Measurements from ENCODE around the gene SLC27A3. TPM values are rescaled to one million over a fixed set of nuclear protein-coding genes. Genes with fewer than 3 reads are reported as not detected.
"Not testable (repeated sequence)": the region's sequence is repeated elsewhere in the genome, so short reads cannot be mapped to it uniquely, and the experiment has no call there.

Gene SLC27A3
- total RNA-seq, 2 experiments from 2014 or later = 38.9 to 44.0 TPM

GRCh38 chr1:153748903-153749302, 26.3 kb upstream of the SLC27A3 start:
- Mint-ChIP-seq H3K27me3 (no peaks in the 10 kb centered on the region), H3K27ac (peak overlapping the region; percentile 54), H3K4me1 (peaks cover 6% of the 10 kb centered on the region), H3K9me3 (no peaks in the 10 kb centered on the region), H3K4me3 (no peak overlapping the region), H3K36me3 (peaks cover 19% of the 10 kb centered on the region)
- DNase-seq (no peak), ATAC-seq (ENCODE audit: low read depth) (no peak)
- POLR2A ChIA-PET = no interaction called here

- Mint-ChIP-seq H3K4me1 (peaks cover 6% of the 10 kb centered on the region), H3K27ac (peak overlapping the region; percentile 6), H3K27me3 (no peaks in the 10 kb centered on the region), H3K36me3 (peaks cover 19% of the 10 kb centered on the region), H3K9me3 (no peaks in the 10 kb centered on the region), H3K4me3 (no peak overlapping the region)
- POLR2A ChIA-PET = no interaction called here
- peak; percentile 76 for DNase-seq
- peak; percentile 99 for ATAC-seq (ENCODE audit: low read depth)
Measured at GRCh38 chr1:153749408-153750005, 25.7 kb upstream of the SLC27A3 start.

GRCh38 chr1:153750026-153750995, 24.9 kb upstream of the SLC27A3 start:
- peaks cover 19% of the 10 kb centered on the region for H3K36me3 Mint-ChIP-seq

GRCh38 chr1:153752072-153752471, 23.1 kb upstream of the SLC27A3 start:
- no peak for ATAC-seq (ENCODE audit: low read depth)
- POLR2A ChIA-PET = no interaction called here
- Mint-ChIP-seq H3K4me1 (peaks cover 6% of the 10 kb centered on the region), H3K4me3 (no peak overlapping the region), H3K36me3 (peaks cover 19% of the 10 kb centered on the region), H3K27ac (no peak overlapping the region), H3K9me3 (no peaks in the 10 kb centered on the region), H3K27me3 (no peaks in the 10 kb centered on the region)
- no peak for DNase-seq

More at GRCh38 chr1:153750026-153750995, 24.9 kb upstream of the SLC27A3 start:
- Mint-ChIP-seq H3K27me3 (no peaks in the 10 kb centered on the region), H3K9me3 (no peaks in the 10 kb centered on the region), H3K4me1 (peaks cover 6% of the 10 kb centered on the region), H3K27ac (no peak overlapping the region), H3K4me3 (no peak overlapping the region)
- no peak for ATAC-seq (ENCODE audit: low read depth)
- POLR2A ChIA-PET = no interaction called here
- DNase-seq = no peak

DNA sequence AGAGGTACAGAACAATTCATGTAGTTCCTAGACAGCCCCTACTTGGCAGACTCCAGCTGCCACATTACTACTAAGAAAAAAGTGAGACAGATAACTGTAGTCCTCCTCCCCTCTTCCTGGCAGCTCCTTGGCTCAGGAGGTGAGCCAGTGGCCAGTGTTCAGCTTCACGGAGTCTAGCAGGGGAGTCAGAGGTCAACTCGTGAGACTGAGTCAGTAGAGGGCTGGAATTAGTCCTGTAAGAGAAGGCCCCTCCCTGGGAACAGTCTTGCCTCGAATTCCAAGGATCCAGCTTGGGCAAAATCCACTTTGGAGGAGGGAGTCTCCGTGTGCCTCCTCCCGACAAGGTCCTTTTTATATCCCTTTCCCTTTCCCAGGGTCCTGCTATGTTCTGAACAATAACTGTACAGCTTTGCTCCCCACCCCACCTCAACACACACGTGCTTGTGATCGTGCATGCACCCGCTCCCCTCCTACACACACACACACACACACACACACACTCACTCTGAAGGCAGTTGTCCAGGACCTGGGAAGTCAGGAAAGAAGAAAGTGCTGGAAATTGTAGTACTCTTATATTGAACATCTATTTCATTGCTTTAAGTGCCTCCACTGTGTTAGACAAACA, 22.5 kb upstream of the SLC27A3 start:
- ATAC-seq (ENCODE audit: low read depth) = no peak
- no peaks in the 10 kb centered on the region for H3K9me3 Mint-ChIP-seq
- DNase-seq = no peak
- no peaks in the 10 kb centered on the region for H3K27me3 Mint-ChIP-seq
- peaks cover 6% of the 10 kb centered on the region for H3K4me1 Mint-ChIP-seq
- POLR2A ChIA-PET = no interaction called here
- H3K27ac Mint-ChIP-seq = peak overlapping the region; percentile 52
- H3K4me3 Mint-ChIP-seq = no peak overlapping the region
- peaks cover 20% of the 10 kb centered on the region for H3K36me3 Mint-ChIP-seq

DNA sequence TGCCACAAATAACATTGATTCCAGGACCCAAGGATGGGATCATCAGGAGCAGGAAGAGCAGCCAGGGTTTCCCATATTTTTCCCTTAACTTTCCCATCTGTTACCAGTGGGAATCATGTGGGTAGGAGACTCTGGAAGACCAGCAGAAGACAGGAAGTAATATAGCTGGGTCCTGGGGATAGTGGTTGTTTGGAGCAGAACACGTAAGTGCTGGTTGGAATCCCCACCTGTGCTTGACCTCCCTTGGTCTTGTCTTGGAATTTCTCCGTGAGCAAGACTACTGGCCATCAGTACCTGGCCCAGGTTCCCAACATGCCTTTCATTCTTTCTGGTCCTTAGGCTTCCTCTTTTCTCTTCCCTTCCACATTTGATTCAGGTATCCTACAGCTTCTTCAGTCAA, 20.9 kb upstream of the SLC27A3 start:
- Mint-ChIP-seq H3K4me3 (no peak overlapping the region), H3K27ac (no peak overlapping the region), H3K36me3 (peaks cover 14% of the 10 kb centered on the region), H3K4me1 (peaks cover 5% of the 10 kb centered on the region), H3K9me3 (no peaks in the 10 kb centered on the region), H3K27me3 (no peaks in the 10 kb centered on the region)
- DNase-seq = no peak
- ATAC-seq (ENCODE audit: low read depth) = no peak
- POLR2A ChIA-PET = no interaction called here

DNA sequence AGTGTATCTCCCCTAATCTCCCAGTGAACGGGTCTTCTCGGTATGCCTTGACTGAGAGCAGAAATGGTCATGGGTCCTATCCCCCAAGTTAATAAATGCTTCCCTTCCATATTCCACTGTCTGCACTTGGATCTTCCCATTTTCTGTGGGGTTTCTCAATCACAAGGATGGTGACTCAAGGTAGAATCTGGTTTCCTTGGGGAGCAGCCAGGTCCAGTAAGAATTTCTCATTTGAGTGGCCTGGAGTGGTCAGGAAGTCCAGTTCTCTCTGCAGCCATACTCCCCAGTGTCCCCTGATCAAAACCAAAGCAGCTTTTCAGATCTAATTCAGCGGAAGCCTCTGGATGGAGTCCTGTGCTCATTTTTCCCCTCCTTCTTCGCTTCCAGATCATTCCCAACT, 14.8 kb upstream of the SLC27A3 start:
- ATAC-seq (ENCODE audit: low read depth) = no peak
- H3K9me3 Mint-ChIP-seq = no peaks in the 10 kb centered on the region
- no peaks in the 10 kb centered on the region for H3K27me3 Mint-ChIP-seq
- DNase-seq = no peak
- no peak overlapping the region for H3K27ac Mint-ChIP-seq
- no peaks in the 10 kb centered on the region for H3K4me1 Mint-ChIP-seq
- POLR2A ChIA-PET = no interaction called here
- no peak overlapping the region for H3K4me3 Mint-ChIP-seq
- H3K36me3 Mint-ChIP-seq = peaks cover 12% of the 10 kb centered on the region

- Mint-ChIP-seq H3K4me1 (no peaks in the 10 kb centered on the region), H3K27ac (no peak overlapping the region), H3K36me3 (peaks cover 22% of the 10 kb centered on the region), H3K4me3 (no peak overlapping the region), H3K27me3 (no peaks in the 10 kb centered on the region), H3K9me3 (no peaks in the 10 kb centered on the region)
- no peak for DNase-seq
- POLR2A ChIA-PET = interaction anchor here (0.8 to 1.3 kb wide), 2 partner anchors 12 to 130 kb away, joined by 3 to 4 read pairs; partner anchors contain the start of gene CHTOP
- ATAC-seq (ENCODE audit: low read depth) = no peak
Measured at GRCh38 chr1:153763365-153764225, 11.6 kb upstream of the SLC27A3 start.

- no peaks in the 10 kb centered on the region for H3K4me1 Mint-ChIP-seq
- no peaks in the 10 kb centered on the region for H3K9me3 Mint-ChIP-seq
- POLR2A ChIA-PET = interaction anchor here (1.3 kb wide), 1 partner anchor 12 kb away, joined by 4 read pairs; no protein-coding TSS in a partner anchor
- H3K4me3 Mint-ChIP-seq = no peak overlapping the region
- H3K27me3 Mint-ChIP-seq = no peaks in the 10 kb centered on the region
- no peak overlapping the region for H3K27ac Mint-ChIP-seq
- no peak for ATAC-seq (ENCODE audit: low read depth)
- H3K36me3 Mint-ChIP-seq = peaks cover 22% of the 10 kb centered on the region
- no peak for DNase-seq
Measured at GRCh38 chr1:153764310-153764709, 10.9 kb upstream of the SLC27A3 start.

DNA sequence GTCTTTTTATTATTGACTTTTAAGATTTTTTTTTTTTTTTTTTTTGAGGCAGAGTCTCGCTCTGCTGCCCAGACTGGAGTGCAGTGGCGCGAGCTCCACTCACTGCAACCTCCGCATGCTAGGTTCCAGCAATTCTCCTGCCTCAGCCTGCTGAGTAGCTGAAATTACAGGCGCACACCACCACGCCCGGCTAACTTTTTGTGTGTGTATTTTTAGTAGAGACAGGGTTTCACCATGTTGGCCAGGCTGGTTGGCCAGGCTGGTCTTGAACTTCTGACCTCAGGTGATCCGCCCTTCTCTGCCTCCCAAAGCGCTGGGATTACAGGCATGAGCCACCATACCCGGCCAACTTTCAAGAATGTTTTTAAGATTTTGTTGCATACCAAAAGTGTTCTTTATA, 8.5 kb upstream of the SLC27A3 start:
- H3K9me3 Mint-ChIP-seq; DNase-seq; H3K27me3 Mint-ChIP-seq; H3K4me3 Mint-ChIP-seq; H3K27ac Mint-ChIP-seq; H3K4me1 Mint-ChIP-seq; ATAC-seq (ENCODE audit: low read depth); POLR2A ChIA-PET: not testable (repeated sequence)
- H3K36me3 Mint-ChIP-seq = peaks cover 21% of the 10 kb centered on the region

DNA sequence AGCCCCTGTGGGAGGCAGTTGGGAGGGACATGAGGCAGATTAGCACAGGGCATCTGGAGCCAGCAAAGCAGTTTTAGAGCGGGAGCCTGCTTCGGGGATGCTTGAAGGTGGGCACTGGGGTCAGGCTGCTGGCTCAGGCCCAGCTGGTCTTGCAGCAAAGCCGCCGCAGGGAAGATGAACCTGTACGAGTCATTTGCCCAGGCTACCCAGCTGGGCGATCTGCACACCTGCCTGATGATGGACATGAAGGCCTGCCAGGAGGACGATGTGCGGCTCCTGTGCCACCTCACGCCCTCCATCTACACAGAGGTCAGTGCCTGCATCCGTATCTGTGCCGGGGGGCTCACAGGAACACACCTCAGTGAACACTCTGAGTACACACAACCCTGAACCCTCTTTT, 7.7 kb upstream of the SLC27A3 start:
- DNase-seq = no peak
- no peaks in the 10 kb centered on the region for H3K4me1 Mint-ChIP-seq
- POLR2A ChIA-PET = no interaction called here
- no peak overlapping the region for H3K27ac Mint-ChIP-seq
- no peaks in the 10 kb centered on the region for H3K27me3 Mint-ChIP-seq
- no peak for ATAC-seq (ENCODE audit: low read depth)
- no peak overlapping the region for H3K4me3 Mint-ChIP-seq
- H3K9me3 Mint-ChIP-seq = no peaks in the 10 kb centered on the region
- peaks cover 17% of the 10 kb centered on the region for H3K36me3 Mint-ChIP-seq

DNA sequence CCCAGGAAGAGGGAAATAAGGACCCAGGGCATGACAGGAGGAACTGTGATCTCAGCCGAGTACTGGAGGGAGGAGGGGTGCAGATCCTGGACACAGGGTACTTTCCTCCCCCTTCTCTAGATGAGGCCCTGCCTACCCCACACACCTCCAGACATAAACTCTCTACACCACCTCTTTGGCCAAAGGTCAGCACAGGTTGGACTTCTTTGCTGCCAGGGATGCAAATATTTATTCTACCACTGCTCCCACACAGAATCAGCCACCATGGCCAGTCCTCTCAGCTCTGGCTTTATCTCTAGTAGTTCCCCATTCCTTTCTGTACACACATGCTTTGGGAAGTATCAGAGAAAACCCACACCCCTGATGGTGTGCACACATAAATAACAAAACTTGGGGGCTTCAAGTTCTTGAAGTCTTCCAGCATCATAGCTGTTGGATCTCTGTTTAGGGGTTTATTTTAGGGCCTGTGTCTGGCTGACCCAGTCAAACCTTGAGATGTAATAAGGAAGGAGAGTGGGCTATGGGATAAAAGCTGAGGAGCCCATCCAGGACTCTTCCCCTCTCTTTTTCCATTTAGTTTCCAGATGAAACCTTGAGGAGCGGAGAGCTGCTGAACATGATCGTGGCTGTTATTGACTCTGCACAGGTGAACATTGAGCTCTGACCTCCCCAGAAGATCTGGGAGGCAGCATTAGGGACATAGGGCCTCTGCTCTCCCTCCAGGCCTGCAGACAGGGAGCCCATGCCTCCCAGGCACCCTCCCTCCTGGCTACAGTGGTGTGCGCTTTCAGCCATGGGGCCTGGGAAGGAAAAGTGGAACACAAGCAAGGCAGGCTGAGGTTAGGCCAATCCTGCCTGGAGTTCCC, 6.7 kb upstream of the SLC27A3 start:
- no peak overlapping the region for H3K27ac Mint-ChIP-seq
- no peak overlapping the region for H3K4me3 Mint-ChIP-seq
- no peaks in the 10 kb centered on the region for H3K9me3 Mint-ChIP-seq
- DNase-seq (no peak), ATAC-seq (ENCODE audit: low read depth) (no peak)
- H3K4me1 Mint-ChIP-seq = peaks cover 3% of the 10 kb centered on the region
- POLR2A ChIA-PET = interaction anchor here (0.7 kb wide), 1 partner anchor 258 kb away, joined by 3 read pairs; no protein-coding TSS in a partner anchor
- H3K27me3 Mint-ChIP-seq = no peaks in the 10 kb centered on the region
- H3K36me3 Mint-ChIP-seq = peaks cover 17% of the 10 kb centered on the region
